Measurements from ENCODE around the gene NUP107.

The NUP107 gene

DNA sequence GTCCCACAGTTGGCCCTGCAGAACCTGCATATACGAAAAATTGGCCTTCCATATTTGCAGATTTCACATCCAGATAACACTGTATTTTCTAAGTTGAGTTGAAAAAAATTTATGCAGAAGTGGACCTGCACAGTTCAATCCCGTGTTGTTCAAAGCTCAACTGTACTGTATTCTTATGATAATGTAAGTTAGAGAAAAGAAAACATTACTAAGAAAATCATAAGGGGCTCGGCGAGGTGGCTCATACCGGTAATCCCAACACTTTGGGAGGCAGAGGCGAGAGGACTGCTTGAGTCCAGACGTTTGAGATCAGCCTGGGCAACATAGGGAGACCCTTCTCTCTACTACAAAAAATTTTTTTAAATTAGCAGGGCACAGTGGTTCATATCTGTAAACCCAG is 41.0 kb downstream of the NUP107 start:
- Histone ChIP-seq H3K27ac (ENCODE audit: insufficient read depth, low read length, poor library complexity, severe bottlenecking) (no peak overlapping the region), H3K27me3 (replicated peaks; ENCODE audit: control insufficient read depth, insufficient read depth, low read length, poor library complexity, severe bottlenecking) (no peaks in the 10 kb centered on the region), H3K4me3 (ENCODE audit: insufficient read depth, low read depth, low read length, poor library complexity, severe bottlenecking) (no peak overlapping the region), H3K4me1 (ENCODE audit: control insufficient read depth, insufficient read depth, low read length, poor library complexity, severe bottlenecking) (no peaks in the 10 kb centered on the region), H3K9me3 (ENCODE audit: control insufficient read depth, low read length) (no peaks in the 10 kb centered on the region), H3K36me3 (ENCODE audit: control insufficient read depth, insufficient read depth, low read length) (peaks cover 14% of the 10 kb centered on the region)
- no peak for DNase-seq

DNA sequence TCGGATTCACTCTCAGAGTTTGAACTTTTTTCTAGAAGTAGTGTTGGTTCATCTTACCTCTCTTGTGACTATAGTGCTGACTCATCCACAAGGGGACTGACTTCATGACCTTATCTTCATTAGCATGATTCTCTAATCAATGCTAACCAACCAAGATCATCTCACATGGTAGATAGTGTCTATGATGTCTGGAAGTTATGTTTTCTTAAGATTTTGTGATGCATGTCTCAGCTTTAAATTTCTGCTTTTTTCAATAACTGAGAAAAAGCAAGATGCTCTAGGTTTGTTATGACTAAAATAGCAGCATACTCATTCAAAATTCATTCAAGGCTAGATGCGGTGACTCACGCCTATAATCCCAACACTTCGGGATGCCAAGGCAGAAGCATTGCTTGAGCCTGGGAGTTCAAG is 46.9 kb downstream of the NUP107 start:
- Histone ChIP-seq H3K36me3 (ENCODE audit: control insufficient read depth, insufficient read depth, low read length) (peaks cover 36% of the 10 kb centered on the region), H3K9me3 (ENCODE audit: control insufficient read depth, low read length) (no peaks in the 10 kb centered on the region), H3K27ac (ENCODE audit: insufficient read depth, low read length, poor library complexity, severe bottlenecking) (no peak overlapping the region), H3K27me3 (replicated peaks; ENCODE audit: control insufficient read depth, insufficient read depth, low read length, poor library complexity, severe bottlenecking) (no peaks in the 10 kb centered on the region), H3K4me1 (ENCODE audit: control insufficient read depth, insufficient read depth, low read length, poor library complexity, severe bottlenecking) (no peaks in the 10 kb centered on the region), H3K4me3 (ENCODE audit: insufficient read depth, low read depth, low read length, poor library complexity, severe bottlenecking) (no peak overlapping the region)
- no peak for DNase-seq

DNA sequence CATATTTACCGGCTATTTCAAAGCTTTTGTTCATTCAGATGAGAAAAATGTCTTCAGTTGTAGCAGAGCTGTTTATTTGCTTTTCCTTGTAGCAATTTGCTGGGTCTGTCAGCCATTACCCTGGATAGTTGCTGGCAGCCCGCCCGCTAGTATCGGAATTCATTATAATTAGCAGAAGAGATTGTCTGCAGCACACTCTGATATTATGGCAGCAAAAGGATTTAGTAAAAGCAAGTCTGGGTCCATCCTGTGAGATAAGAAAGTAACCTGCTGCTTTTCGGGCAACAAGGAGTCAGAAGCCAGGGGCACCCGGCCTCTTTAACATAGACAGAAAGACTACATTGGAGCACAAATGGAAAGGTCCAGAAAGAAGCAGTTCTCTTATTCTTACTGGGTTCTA is 53.1 kb downstream of the NUP107 start:
- H3K4me3 ChIP-seq (ENCODE audit: insufficient read depth, low read depth, low read length, poor library complexity, severe bottlenecking) = no peak overlapping the region
- H3K27ac ChIP-seq (ENCODE audit: insufficient read depth, low read length, poor library complexity, severe bottlenecking) = no peak overlapping the region
- DNase-seq = no peak
- no peaks in the 10 kb centered on the region for H3K27me3 ChIP-seq (replicated peaks; ENCODE audit: control insufficient read depth, insufficient read depth, low read length, poor library complexity, severe bottlenecking)
- H3K9me3 ChIP-seq (ENCODE audit: control insufficient read depth, low read length) = no peaks in the 10 kb centered on the region
- peaks cover 12% of the 10 kb centered on the region for H3K36me3 ChIP-seq (ENCODE audit: control insufficient read depth, insufficient read depth, low read length)
- H3K4me1 ChIP-seq (ENCODE audit: control insufficient read depth, insufficient read depth, low read length, poor library complexity, severe bottlenecking) = no peaks in the 10 kb centered on the region

DNA sequence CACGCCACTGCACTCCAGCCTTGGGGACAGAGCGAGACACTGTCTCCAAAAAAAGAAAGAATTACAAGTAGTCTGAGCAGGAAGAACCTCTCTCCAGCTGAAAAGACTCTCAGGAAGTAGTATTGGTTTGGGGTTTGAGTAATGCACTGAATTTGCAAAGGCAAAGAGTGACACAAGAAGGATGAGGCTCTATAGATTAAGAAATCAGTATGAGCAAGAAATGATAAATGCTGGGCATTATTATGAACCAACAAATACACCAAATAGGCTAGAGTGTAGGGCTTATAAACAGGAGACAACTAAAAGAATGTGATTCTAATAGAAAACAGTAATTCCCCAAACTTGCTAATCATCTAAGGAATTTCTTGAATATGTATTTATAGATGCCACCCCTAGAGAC is 56.6 kb downstream of the NUP107 start:
- no peak for DNase-seq
- Histone ChIP-seq H3K27me3 (replicated peaks; ENCODE audit: control insufficient read depth, insufficient read depth, low read length, poor library complexity, severe bottlenecking) (no peaks in the 10 kb centered on the region), H3K27ac (ENCODE audit: insufficient read depth, low read length, poor library complexity, severe bottlenecking) (no peak overlapping the region), H3K4me3 (ENCODE audit: insufficient read depth, low read depth, low read length, poor library complexity, severe bottlenecking) (no peak overlapping the region), H3K36me3 (ENCODE audit: control insufficient read depth, insufficient read depth, low read length) (no peaks in the 10 kb centered on the region), H3K4me1 (ENCODE audit: control insufficient read depth, insufficient read depth, low read length, poor library complexity, severe bottlenecking) (peaks cover 11% of the 10 kb centered on the region), H3K9me3 (ENCODE audit: control insufficient read depth, low read length) (no peaks in the 10 kb centered on the region)

DNA sequence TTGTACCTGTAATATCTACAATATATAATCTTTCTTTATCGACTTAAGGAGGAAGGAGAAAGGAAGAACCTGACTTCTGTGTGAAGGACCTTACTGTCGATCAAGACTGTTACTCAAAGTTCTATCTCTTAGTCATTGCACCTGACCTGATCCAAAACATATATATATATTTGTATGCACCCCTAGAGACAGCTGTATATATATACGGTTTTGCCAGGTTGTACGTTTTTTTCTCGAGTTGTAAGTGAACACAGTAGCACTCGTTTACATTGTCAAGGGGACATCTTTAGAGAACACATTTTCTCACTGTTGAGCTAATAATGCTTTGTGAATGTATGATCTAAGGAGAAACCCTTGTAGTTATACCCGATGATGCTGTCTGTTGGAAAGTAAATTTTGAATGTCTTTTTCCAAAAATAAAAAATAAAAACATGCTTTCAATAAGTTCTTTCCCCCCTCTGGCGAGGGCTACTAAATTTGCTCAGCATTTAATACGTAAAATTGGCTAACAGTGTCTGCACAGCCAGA is 58.7 kb downstream of the NUP107 start:
- Histone ChIP-seq H3K27me3 (replicated peaks; ENCODE audit: control insufficient read depth, insufficient read depth, low read length, poor library complexity, severe bottlenecking) (no peaks in the 10 kb centered on the region), H3K9me3 (ENCODE audit: control insufficient read depth, low read length) (no peaks in the 10 kb centered on the region), H3K36me3 (ENCODE audit: control insufficient read depth, insufficient read depth, low read length) (no peaks in the 10 kb centered on the region), H3K4me3 (ENCODE audit: insufficient read depth, low read depth, low read length, poor library complexity, severe bottlenecking) (peak overlapping the region; percentile 71), H3K4me1 (ENCODE audit: control insufficient read depth, insufficient read depth, low read length, poor library complexity, severe bottlenecking) (peaks cover 11% of the 10 kb centered on the region), H3K27ac (ENCODE audit: insufficient read depth, low read length, poor library complexity, severe bottlenecking) (peak overlapping the region; percentile 67)
- DNase-seq = no peak

DNA sequence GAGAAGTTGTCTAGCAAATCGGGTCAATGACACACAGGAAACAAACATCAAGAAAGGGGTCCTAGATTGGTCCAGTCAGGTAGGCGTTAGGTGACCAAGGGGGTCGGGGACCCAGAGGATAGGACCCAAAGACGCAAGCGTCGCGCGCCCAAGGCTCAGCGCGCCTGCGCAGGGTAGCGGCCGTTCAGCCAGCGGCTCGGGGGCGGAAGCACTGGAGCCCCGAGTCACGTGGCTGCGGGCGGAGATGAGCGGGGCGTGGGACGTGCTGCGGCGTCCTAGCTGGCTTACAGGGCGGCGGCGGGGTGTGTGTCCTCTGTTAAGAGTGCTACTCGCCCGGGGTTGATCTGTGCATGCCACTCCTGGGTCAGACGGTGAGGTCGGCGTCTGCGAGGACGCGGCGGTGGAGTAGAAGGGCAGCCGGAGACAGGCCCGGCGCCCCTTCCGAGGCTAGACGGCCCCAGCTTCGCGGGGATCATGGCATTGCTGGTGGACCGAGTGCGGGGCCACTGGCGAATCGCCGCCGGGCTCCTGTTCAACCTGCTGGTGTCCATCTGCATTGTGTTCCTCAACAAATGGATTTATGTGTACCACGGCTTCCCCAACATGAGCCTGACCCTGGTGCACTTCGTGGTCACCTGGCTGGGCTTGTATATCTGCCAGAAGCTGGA is 59.3 kb downstream of the NUP107 start, which contains the start of gene SLC35E3:
Gene SLC35E3 (plus strand): TSS at position 273 of the 668 bp plus-strand sequence. CDS start 202 bp downstream, at position 475.
- peak; percentile 78 to 85 (median 82) for DNase-seq
- peak within 1 kb of the TSS; percentile 71 for H3K4me3 ChIP-seq (ENCODE audit: insufficient read depth, low read depth, low read length, poor library complexity, severe bottlenecking)
- peaks cover 11% of the 10 kb centered on the region for H3K4me1 ChIP-seq (ENCODE audit: control insufficient read depth, insufficient read depth, low read length, poor library complexity, severe bottlenecking)
- H3K27ac ChIP-seq (ENCODE audit: insufficient read depth, low read length, poor library complexity, severe bottlenecking) = peak within 1 kb of the TSS; percentile 67
- H3K9me3 ChIP-seq (ENCODE audit: control insufficient read depth, low read length) = no peaks in the 10 kb centered on the region
- no peaks in the 10 kb centered on the region for H3K27me3 ChIP-seq (replicated peaks; ENCODE audit: control insufficient read depth, insufficient read depth, low read length, poor library complexity, severe bottlenecking)
- no peaks in the 10 kb centered on the region for H3K36me3 ChIP-seq (ENCODE audit: control insufficient read depth, insufficient read depth, low read length)

DNA sequence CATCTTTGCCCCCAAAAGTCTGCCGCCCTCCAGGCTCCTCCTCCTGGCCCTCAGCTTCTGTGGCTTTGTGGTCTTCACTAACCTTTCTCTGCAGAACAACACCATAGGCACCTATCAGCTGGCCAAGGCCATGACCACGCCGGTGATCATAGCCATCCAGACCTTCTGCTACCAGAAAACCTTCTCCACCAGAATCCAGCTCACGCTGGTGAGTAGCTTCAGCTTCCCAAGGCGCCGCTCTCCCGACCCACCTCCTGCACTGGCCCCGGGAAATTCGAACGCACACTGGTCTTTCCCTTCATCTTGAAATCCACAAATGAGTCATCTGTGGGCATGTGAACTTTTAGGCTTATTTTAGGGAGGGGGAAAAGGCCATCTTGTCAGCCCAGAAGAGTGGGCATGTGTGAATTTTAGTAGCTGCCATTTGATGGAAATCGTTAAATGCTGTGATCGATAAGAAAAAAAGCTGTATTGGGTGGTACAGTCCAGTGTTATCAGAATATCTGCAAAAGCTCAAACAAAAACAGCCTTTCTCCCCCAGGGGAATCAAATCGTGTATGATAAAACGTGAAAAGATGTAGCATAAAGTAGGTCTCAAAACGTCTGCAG is 59.9 kb downstream of the NUP107 start:
- peak; percentile 1 to 7 (median 2) for DNase-seq
- Histone ChIP-seq H3K4me3 (ENCODE audit: insufficient read depth, low read depth, low read length, poor library complexity, severe bottlenecking) (peak overlapping the region; percentile 71), H3K9me3 (ENCODE audit: control insufficient read depth, low read length) (no peaks in the 10 kb centered on the region), H3K4me1 (ENCODE audit: control insufficient read depth, insufficient read depth, low read length, poor library complexity, severe bottlenecking) (peaks cover 11% of the 10 kb centered on the region), H3K36me3 (ENCODE audit: control insufficient read depth, insufficient read depth, low read length) (no peaks in the 10 kb centered on the region), H3K27me3 (replicated peaks; ENCODE audit: control insufficient read depth, insufficient read depth, low read length, poor library complexity, severe bottlenecking) (no peaks in the 10 kb centered on the region), H3K27ac (ENCODE audit: insufficient read depth, low read length, poor library complexity, severe bottlenecking) (peak overlapping the region; percentile 67)

DNA sequence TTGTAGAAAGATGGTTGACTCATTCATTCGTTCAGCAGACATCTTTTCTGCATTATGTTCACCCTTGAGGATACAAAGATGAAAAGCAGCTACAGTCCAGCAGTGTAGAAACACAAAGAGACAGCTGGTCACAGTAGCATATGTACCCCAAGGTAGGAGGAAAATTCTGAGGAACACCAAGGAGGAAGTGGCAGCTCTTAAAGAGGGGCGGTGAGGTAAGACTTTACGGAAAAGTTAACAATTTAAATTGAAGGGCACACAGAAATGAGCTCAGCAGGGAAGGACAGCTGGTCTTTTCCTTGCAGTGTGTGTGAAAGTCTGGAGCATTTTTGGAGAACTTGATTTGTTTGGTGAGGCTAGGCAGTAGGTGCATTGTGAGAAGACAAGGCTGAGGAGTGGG is 62.7 kb downstream of the NUP107 start:
- no peaks in the 10 kb centered on the region for H3K9me3 ChIP-seq (ENCODE audit: control insufficient read depth, low read length)

DNA sequence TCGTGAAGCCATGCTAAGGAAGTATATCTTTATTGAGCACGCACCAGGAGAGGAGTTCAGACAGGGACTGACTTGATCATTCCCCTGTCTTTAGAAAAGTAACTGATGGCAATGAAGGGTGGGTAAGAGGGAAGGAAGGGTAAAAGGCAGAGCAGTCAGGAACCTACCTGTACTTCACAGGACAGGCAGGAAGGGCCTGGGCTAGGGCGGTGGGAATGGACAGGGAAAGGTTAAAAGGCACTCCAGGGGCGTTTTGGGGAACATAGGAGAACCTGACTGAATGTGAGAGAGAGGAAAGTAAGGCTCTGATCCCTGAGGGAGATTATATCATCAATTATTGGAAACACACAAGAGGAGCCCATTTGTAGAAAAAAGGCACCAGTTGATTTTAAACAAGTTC is 63.1 kb downstream of the NUP107 start:
- Histone ChIP-seq H3K4me3 (ENCODE audit: insufficient read depth, low read depth, low read length, poor library complexity, severe bottlenecking) (no peak overlapping the region), H3K27ac (ENCODE audit: insufficient read depth, low read length, poor library complexity, severe bottlenecking) (no peak overlapping the region), H3K27me3 (replicated peaks; ENCODE audit: control insufficient read depth, insufficient read depth, low read length, poor library complexity, severe bottlenecking) (no peaks in the 10 kb centered on the region), H3K36me3 (ENCODE audit: control insufficient read depth, insufficient read depth, low read length) (peaks cover 4% of the 10 kb centered on the region), H3K9me3 (ENCODE audit: control insufficient read depth, low read length) (no peaks in the 10 kb centered on the region), H3K4me1 (ENCODE audit: control insufficient read depth, insufficient read depth, low read length, poor library complexity, severe bottlenecking) (peaks cover 11% of the 10 kb centered on the region)
- DNase-seq = no peak

More for the DNA sequence above, 62.7 kb downstream of the NUP107 start:
- no peak for DNase-seq
- H3K4me1 ChIP-seq (ENCODE audit: control insufficient read depth, insufficient read depth, low read length, poor library complexity, severe bottlenecking) = peaks cover 11% of the 10 kb centered on the region
- no peaks in the 10 kb centered on the region for H3K36me3 ChIP-seq (ENCODE audit: control insufficient read depth, insufficient read depth, low read length)
- no peak overlapping the region for H3K4me3 ChIP-seq (ENCODE audit: insufficient read depth, low read depth, low read length, poor library complexity, severe bottlenecking)
- no peak overlapping the region for H3K27ac ChIP-seq (ENCODE audit: insufficient read depth, low read length, poor library complexity, severe bottlenecking)
- no peaks in the 10 kb centered on the region for H3K27me3 ChIP-seq (replicated peaks; ENCODE audit: control insufficient read depth, insufficient read depth, low read length, poor library complexity, severe bottlenecking)

DNA sequence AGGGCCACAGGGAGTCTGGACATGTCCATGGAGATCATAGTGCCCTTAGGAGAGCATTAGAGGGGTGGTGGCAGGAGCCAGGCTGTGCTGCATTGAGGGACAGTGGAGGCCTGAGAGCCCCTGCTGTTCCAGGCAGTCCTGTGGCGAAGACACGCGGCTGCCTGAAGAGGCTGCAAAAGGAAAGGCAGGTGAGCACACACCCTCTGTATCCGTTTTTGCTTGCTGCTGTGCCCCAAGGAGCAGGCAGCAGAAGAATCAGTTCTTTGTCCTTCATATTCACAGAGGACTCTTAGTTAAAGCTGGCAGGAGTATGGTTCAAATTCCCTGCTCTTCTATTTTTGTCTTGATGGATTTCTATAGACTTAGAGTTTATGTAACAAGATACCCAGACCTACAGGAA is 63.7 kb downstream of the NUP107 start:
- no peaks in the 10 kb centered on the region for H3K27me3 ChIP-seq (replicated peaks; ENCODE audit: control insufficient read depth, insufficient read depth, low read length, poor library complexity, severe bottlenecking)
- DNase-seq = no peak
- peaks cover 8% of the 10 kb centered on the region for H3K4me1 ChIP-seq (ENCODE audit: control insufficient read depth, insufficient read depth, low read length, poor library complexity, severe bottlenecking)
- H3K4me3 ChIP-seq (ENCODE audit: insufficient read depth, low read depth, low read length, poor library complexity, severe bottlenecking) = no peak overlapping the region
- peaks cover 9% of the 10 kb centered on the region for H3K36me3 ChIP-seq (ENCODE audit: control insufficient read depth, insufficient read depth, low read length)
- H3K27ac ChIP-seq (ENCODE audit: insufficient read depth, low read length, poor library complexity, severe bottlenecking) = no peak overlapping the region
- H3K9me3 ChIP-seq (ENCODE audit: control insufficient read depth, low read length) = no peaks in the 10 kb centered on the region
